ENCODE measurements around the gene TCP11L2. TPM values are rescaled to one million over a fixed set of nuclear protein-coding genes. Genes with fewer than 3 reads are reported as not detected.

The TCP11L2 gene
- total RNA-seq, 2 donors from 2014 or later, result 13.3 to 45.6 TPM

DNA sequence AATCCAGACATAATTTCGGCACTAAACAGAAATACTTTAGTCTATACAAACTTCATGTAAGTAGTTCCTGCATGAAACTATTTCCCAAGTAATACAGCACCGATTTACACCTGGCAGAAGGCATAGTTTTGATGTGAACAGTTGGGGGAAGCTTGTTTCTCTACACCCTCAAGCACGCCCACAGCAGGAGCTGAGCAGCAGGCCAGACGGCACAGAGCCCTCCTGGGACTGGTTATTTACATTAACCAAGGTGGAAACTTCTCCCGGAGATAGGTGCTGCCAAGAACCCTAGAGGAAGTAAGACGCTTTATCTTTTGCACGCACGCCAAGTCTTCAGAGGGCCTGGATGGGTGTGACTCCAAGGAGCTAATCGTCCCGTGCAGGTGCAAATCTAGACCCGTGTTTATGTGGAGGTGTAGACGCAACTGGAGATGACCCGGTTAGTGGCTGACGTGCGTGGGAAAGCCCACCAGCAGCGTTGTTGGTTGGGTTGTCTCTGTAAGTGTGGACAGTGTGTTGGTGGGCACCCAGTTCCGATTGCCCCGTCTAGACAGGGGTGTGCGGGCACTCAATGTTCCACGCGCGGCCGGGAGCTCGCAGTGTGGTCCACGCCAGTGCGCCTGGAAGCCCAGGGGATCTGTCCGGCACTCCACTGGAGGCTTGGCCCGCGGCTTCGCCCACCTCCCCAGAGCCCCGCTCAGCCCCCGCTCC is 767 bp upstream of the TCP11L2 start:
- intact Hi-C loops (cut with DNase I), result loop anchor here (5.0 kb wide), 1 partner anchor 791 kb away; the partner anchor contains the start of gene CRY1
- no peaks in the 10 kb centered on the region for H3K4me1 ChIP-seq
- DNase-seq, result peak; percentile 92

DNA sequence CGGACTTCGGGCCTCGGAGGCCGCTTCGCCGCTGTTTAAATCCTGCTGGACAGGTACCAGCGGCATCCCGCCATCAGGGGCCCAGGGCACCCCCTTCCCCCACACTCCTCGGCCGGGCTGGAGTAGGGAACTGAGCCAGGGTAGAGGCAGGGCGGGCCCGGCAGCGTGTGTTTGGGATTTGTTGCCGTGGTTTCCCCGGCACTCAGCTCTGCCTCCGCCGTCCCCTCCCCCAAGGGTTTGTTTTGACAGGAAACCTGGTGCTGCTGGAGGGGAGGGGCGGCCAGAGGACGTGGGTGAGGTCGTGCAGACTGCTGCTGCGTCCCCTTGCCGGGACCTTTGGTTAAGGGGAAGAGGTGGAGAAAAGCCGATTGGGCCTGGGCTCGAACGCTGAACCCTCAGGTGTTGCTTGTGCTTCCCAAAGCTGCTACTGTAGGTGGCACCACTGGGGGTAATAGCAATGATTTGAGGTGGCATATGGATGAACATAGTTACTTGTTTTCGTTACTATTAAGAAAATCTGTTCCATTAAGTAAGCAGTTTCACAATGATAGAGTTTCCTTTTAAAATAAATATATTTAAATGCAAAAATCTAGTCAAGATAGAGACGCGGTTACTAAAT is 778 bp downstream of the TCP11L2 start:
- TF ChIP-seq, protein P1, sequence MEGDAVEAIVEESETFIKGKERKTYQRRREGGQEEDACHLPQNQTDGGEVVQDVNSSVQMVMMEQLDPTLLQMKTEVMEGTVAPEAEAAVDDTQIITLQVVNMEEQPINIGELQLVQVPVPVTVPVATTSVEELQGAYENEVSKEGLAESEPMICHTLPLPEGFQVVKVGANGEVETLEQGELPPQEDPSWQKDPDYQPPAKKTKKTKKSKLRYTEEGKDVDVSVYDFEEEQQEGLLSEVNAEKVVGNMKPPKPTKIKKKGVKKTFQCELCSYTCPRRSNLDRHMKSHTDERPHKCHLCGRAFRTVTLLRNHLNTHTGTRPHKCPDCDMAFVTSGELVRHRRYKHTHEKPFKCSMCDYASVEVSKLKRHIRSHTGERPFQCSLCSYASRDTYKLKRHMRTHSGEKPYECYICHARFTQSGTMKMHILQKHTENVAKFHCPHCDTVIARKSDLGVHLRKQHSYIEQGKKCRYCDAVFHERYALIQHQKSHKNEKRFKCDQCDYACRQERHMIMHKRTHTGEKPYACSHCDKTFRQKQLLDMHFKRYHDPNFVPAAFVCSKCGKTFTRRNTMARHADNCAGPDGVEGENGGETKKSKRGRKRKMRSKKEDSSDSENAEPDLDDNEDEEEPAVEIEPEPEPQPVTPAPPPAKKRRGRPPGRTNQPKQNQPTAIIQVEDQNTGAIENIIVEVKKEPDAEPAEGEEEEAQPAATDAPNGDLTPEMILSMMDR (IDR thresholded peaks at IDR 0.05), result no peak
- DNase-seq, result peak; percentile 87
- H3K4me1 ChIP-seq, result no peaks in the 10 kb centered on the region

More for the DNA sequence above, 767 bp upstream of the TCP11L2 start:
- H3K4me3 ChIP-seq, result peak overlapping the region; percentile 84
- H3K27me3 ChIP-seq, result no peaks in the 10 kb centered on the region
- peak overlapping the region; percentile 96 for H3K27ac ChIP-seq
- no peaks in the 10 kb centered on the region for H3K9me3 ChIP-seq
- H3K9ac ChIP-seq (ENCODE audit: low read depth in 2 of 2, low read length in 2 of 2), result peak overlapping the region; percentile 68 to 73
- no peaks in the 10 kb centered on the region for H3K36me3 ChIP-seq
- TF ChIP-seq, protein P1 (IDR thresholded peaks at IDR 0.05), result no peak

DNA sequence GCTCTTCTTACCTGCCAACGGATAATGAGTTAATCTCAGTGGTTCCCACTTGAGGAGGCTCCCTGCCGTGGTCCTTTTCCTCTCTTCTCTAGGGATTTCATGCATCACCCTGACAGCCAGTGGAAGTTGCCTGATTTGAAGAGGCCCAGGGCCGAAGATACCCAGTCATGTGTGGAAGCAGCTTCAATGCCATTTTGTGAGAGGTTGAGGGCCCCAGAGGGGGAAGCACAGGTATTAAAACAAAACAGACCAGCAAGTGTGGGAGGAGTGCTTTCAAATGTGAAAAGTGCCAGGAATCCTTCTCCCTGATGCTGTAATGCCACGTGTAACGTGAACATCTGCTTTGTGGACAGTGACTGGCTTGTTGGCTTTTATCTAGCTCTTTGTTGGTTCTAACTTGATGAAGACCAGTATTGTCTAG is 1.5 kb downstream of the TCP11L2 start:
- Histone ChIP-seq H3K9me3 (no peaks in the 10 kb centered on the region), H3K9ac (ENCODE audit: low read depth in 2 of 2, low read length in 2 of 2) (peak overlapping the region; percentile 25 to 90), H3K27ac (peak overlapping the region; percentile 96), H3K36me3 (no peaks in the 10 kb centered on the region), H3K27me3 (no peaks in the 10 kb centered on the region), H3K4me1 (no peaks in the 10 kb centered on the region), H3K4me3 (peak overlapping the region; percentile 84)
- TF ChIP-seq, protein P1 (IDR thresholded peaks at IDR 0.05), result no peak
- no peak for DNase-seq
- intact Hi-C loops (cut with DNase I), result loop anchor here (5.0 kb wide), 1 partner anchor 788 kb away; the partner anchor contains the start of gene CRY1

More for the DNA sequence above, 778 bp downstream of the TCP11L2 start:
- H3K27ac ChIP-seq, result peak overlapping the region; percentile 96
- H3K36me3 ChIP-seq, result no peaks in the 10 kb centered on the region
- no peaks in the 10 kb centered on the region for H3K27me3 ChIP-seq
- H3K9me3 ChIP-seq, result no peaks in the 10 kb centered on the region
- H3K4me3 ChIP-seq, result peak overlapping the region; percentile 84
- intact Hi-C loops (cut with DNase I), result loop anchor here (5.0 kb wide), 1 partner anchor 789 kb away; the partner anchor contains the start of gene CRY1
- peak overlapping the region; percentile 90 to 95 for H3K9ac ChIP-seq (ENCODE audit: low read depth in 2 of 2, low read length in 2 of 2)

DNA sequence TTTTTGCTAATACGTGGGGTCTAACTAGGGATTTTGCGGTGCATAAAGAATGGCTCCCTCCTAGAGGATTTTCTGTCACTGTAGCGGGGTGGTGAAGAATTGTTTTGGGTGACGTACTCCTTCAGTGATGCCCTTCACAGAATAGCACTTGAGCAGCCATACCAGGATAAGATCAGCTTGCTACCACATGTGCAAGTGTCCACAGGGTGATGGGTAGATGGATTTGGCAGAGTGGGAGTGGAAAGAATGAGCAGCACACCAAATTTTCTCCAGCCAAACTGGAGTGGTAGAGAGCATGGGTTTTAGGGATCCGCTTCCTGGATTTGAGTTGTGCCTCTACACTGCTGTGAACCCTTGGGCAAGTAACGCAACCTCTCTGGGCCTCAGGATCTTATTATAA is 2.3 kb downstream of the TCP11L2 start:
- Histone ChIP-seq H3K9me3 (no peaks in the 10 kb centered on the region), H3K27me3 (no peaks in the 10 kb centered on the region), H3K36me3 (no peaks in the 10 kb centered on the region), H3K9ac (ENCODE audit: low read depth in 2 of 2, low read length in 2 of 2) (no peak overlapping the region), H3K4me3 (no peak overlapping the region), H3K27ac (no peak overlapping the region), H3K4me1 (no peaks in the 10 kb centered on the region)
- DNase-seq, result no peak
- intact Hi-C loops (cut with DNase I), result loop anchor here (5.0 kb wide), 1 partner anchor 788 kb away; the partner anchor contains the start of gene CRY1
- TF ChIP-seq, protein P1 (IDR thresholded peaks at IDR 0.05), result no peak

DNA sequence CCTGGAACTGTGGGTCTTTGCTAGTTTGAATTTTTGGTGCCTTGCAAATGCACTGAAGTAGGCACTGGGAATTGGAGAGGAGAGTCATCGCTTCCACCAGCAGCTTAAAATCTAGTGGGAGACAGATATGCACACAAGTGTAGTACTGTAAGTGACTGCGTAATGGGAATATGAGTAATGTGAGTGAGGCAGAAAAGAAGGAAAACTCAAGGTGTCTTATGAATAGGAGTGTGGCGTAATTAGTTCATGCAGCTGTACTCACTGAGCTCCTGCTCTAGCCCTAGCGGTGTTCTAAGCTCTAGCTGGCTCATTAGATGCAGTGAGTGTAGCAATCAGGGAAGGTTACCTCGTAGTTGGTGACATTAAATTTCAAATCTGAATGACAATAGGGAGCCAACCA is 2.8 kb downstream of the TCP11L2 start:
- H3K27ac ChIP-seq, result no peak overlapping the region
- no peaks in the 10 kb centered on the region for H3K36me3 ChIP-seq
- H3K4me1 ChIP-seq, result no peaks in the 10 kb centered on the region
- DNase-seq, result no peak
- H3K9me3 ChIP-seq, result no peaks in the 10 kb centered on the region
- intact Hi-C loops (cut with DNase I), result no loop called here
- H3K27me3 ChIP-seq, result no peaks in the 10 kb centered on the region
- H3K9ac ChIP-seq (ENCODE audit: low read depth in 2 of 2, low read length in 2 of 2), result no peak overlapping the region
- TF ChIP-seq, protein P1 (IDR thresholded peaks at IDR 0.05), result no peak
- no peak overlapping the region for H3K4me3 ChIP-seq
